RCC 7860 (cell line): ENCODE measurements around the gene FPR2.
"Not testable (repeated sequence)": the region's sequence is repeated elsewhere in the genome, so short reads cannot be mapped to it uniquely, and the experiment has no call there.

Source experiments
- DNase-seq: peaks from one replicate; pipeline ENCODE4 v3.0.0-alpha.2; 2015; ENCODE audit warnings: low spot score
- FAIRE-seq: peaks from 2 replicates; lab custom pipeline; 2012; peaks lifted over from hg19 to GRCh38; lab: Jason Lieb, UNC

Gene FPR2

GRCh38 chr19:51739466-51740213 lies 21.3 kb upstream of the FPR2 start:
- peak; percentile 85 for FAIRE-seq
- DNase-seq, result peak; percentile 81

GRCh38 chr19:51740356-51740755 lies 20.6 kb upstream of the FPR2 start:
- no peak for DNase-seq
- FAIRE-seq, result no peak

- peak; percentile 98 for FAIRE-seq
- DNase-seq, result peak; percentile 98
Observed at GRCh38 chr19:51742789-51743188, 18.2 kb upstream of the FPR2 start.

- DNase-seq (peak; percentile 93), FAIRE-seq (peak; percentile 90)
Observed at GRCh38 chr19:51743405-51743804, 17.6 kb upstream of the FPR2 start.

- DNase-seq (no peak), FAIRE-seq (no peak)
Observed at GRCh38 chr19:51746731-51747130, 14.2 kb upstream of the FPR2 start.

- peak; percentile 95 for FAIRE-seq
Observed at GRCh38 chr19:51749979-51750378, 11.0 kb upstream of the FPR2 start.

GRCh38 chr19:51750400-51751094 lies 10.4 kb upstream of the FPR2 start:
- peak; percentile 65 for DNase-seq
- no peak for FAIRE-seq

More at GRCh38 chr19:51749979-51750378, 11.0 kb upstream of the FPR2 start:
- DNase-seq, result peak; percentile 84

- DNase-seq (peak; percentile 95), FAIRE-seq (peak; percentile 91)
Observed at GRCh38 chr19:51751655-51752054, 9.3 kb upstream of the FPR2 start, which contains the start of gene FPR1. Gene FPR1, minus strand, starts transcription at chr19:51751878. Its CDS starts 4,884 bp downstream, at chr19:51746994.

- no peak for DNase-seq
- FAIRE-seq, result no peak
Observed at GRCh38 chr19:51754109-51754508, 6.9 kb upstream of the FPR2 start.

GRCh38 chr19:51754770-51755169 lies 6.2 kb upstream of the FPR2 start:
- FAIRE-seq, result no peak
- DNase-seq, result no peak

- FAIRE-seq, result no peak
Observed at GRCh38 chr19:51755571-51755970, 5.4 kb upstream of the FPR2 start.

GRCh38 chr19:51761696-51762095 lies 716 bp downstream of the FPR2 start:
- DNase-seq (no peak), FAIRE-seq (no peak)

More at GRCh38 chr19:51755571-51755970, 5.4 kb upstream of the FPR2 start:
- DNase-seq, result no peak

- FAIRE-seq (no peak), DNase-seq (no peak)
Observed at GRCh38 chr19:51765086-51765485, 4.1 kb downstream of the FPR2 start.

GRCh38 chr19:51766461-51766860 lies 5.5 kb downstream of the FPR2 start:
- FAIRE-seq (no peak), DNase-seq (no peak)

- DNase-seq, result no peak
- FAIRE-seq, result no peak
Observed at GRCh38 chr19:51771376-51772130, 10.6 kb downstream of the FPR2 start.

GRCh38 chr19:51772977-51773376 lies 12.0 kb downstream of the FPR2 start:
- FAIRE-seq (no peak), DNase-seq (no peak)

GRCh38 chr19:51776561-51776960 lies 15.6 kb downstream of the FPR2 start:
- not testable (repeated sequence) for FAIRE-seq, DNase-seq

GRCh38 chr19:51777570-51778462 lies 16.8 kb downstream of the FPR2 start:
- FAIRE-seq, result peak; percentile 65

GRCh38 chr19:51779181-51779580 lies 18.2 kb downstream of the FPR2 start:
- FAIRE-seq (no peak), DNase-seq (no peak)

More at GRCh38 chr19:51777570-51778462, 16.8 kb downstream of the FPR2 start:
- DNase-seq, result peak; percentile 66

- DNase-seq (no peak), FAIRE-seq (no peak)
Observed at GRCh38 chr19:51779703-51780102, 18.7 kb downstream of the FPR2 start.
